Right lobe of liver (tissue), 4 donors: ENCODE measurements around the gene FXYD7.

Experiments
- CTCF ChIP-seq, 4 donors: fragments of 200-600 bp in 3 of 4; fragments of 450-650 bp in 1 of 4; IDR thresholded peaks; one replicate each; pipeline versions ENCODE4 v1.5.1 to v1.8.0; 2016 to 2022; ENCODE audit warnings: antibody characterized with exemption in 4 of 4, mild to moderate bottlenecking in 2 of 4
- POLR2A ChIP-seq: fragments of 450-650 bp; IDR thresholded peaks from one replicate; pipeline ENCODE4 v1.6.1; 2017; ENCODE audit warnings: antibody characterized with exemption, mild to moderate bottlenecking
- donor health status: DM: no; HTN: no; CAD: no.
- donor health status: DM: no; HTN: no; CAD: no.
- donor health status: DM: no; HTN: yes; CAD: no.

GRCh38 chr19:35112995-35113688 is 29.9 kb upstream of the FXYD7 start:
- TF ChIP-seq CTCF (IDR thresholded peaks at IDR 0.05) (no peak), POLR2A (no peak)
